Esophagus squamous epithelium (tissue), 4 donors: ENCODE measurements around the gene CCR5AS.

Experiments used
- POLR2A ChIP-seq, 4 donors: fragments of 450-650 bp; IDR thresholded peaks; one replicate each; pipeline ENCODE4 v1.6.1; 2017; ENCODE audit warnings: antibody characterized with exemption in 4 of 4, mild to moderate bottlenecking in 4 of 4, moderate library complexity in 3 of 4
- TF ChIP-seq, protein P1 (sequence below), 6 experiments: fragments of 450-650 bp in 4 of 6; fragments of 200-600 bp in 2 of 6; sonication (generic) in 2 of 6; IDR thresholded peaks; one replicate each; pipeline ENCODE4 v1.5.1; 2016 to 2019; ENCODE audit warnings: antibody characterized with exemption in 6 of 6, mild to moderate bottlenecking in 4 of 6, moderate library complexity in 4 of 6

DNA sequence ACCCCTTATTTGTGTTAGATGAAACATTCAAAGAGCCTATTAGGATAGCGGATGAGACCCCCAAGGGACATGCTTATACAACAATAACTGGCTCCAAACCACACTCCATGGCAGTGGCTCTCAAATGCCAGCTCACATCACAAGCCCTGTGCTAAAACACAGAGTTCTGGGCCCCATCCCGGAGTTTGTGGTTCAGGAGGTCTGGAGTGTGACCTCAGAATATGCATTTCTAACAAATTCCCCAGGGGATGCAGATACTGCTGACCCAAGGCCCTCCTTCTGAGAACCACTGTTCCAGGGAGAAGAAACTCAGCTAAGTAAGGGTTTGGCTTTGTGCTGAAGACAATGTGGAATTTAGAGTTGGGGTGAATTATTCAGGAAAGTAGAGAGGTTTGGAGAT, 3.8 kb upstream of the CCR5AS start:
- TF ChIP-seq, protein P1, sequence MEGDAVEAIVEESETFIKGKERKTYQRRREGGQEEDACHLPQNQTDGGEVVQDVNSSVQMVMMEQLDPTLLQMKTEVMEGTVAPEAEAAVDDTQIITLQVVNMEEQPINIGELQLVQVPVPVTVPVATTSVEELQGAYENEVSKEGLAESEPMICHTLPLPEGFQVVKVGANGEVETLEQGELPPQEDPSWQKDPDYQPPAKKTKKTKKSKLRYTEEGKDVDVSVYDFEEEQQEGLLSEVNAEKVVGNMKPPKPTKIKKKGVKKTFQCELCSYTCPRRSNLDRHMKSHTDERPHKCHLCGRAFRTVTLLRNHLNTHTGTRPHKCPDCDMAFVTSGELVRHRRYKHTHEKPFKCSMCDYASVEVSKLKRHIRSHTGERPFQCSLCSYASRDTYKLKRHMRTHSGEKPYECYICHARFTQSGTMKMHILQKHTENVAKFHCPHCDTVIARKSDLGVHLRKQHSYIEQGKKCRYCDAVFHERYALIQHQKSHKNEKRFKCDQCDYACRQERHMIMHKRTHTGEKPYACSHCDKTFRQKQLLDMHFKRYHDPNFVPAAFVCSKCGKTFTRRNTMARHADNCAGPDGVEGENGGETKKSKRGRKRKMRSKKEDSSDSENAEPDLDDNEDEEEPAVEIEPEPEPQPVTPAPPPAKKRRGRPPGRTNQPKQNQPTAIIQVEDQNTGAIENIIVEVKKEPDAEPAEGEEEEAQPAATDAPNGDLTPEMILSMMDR (IDR thresholded peaks at IDR 0.05), result no peak
- no peak for TF ChIP-seq POLR2A (IDR thresholded peaks at IDR 0.05)
